HG03439 (cell line): ENCODE measurements around the gene KRTAP5-9.
"Not testable (repeated sequence)": the region's sequence is repeated elsewhere in the genome, so short reads cannot be mapped to it uniquely, and the experiment has no call there.

ENCODE experiments used
- ATAC-seq: cut with Tn5 transposase; IDR thresholded peaks from one replicate; pipeline ENCODE4 v1.9.1; 2021; ENCODE audit warnings: mild to moderate bottlenecking, moderate library complexity; ENCODE audit not compliant: unreplicated experiment

Gene KRTAP5-9, protein sequence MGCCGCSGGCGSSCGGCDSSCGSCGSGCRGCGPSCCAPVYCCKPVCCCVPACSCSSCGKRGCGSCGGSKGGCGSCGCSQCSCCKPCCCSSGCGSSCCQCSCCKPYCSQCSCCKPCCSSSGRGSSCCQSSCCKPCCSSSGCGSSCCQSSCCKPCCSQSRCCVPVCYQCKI

DNA sequence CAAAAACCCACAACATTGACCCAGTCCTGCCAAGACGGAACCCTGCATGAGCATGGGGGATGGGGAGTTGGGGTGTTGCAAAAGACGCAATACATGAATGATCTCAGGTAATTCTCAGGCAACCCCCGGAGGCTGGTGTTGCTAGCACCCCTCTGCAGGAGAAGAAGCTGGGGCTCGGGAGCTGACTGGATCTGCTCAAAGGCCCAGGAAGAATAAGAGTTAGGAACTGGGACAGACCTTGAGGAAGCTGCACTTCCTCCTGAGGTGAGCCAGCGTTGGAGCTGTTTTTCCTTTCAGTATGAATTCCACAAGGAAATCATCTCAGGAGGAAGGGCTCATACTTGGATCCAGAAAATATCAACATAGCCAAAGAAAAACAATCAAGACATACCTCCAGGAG is at the start of gene KRTAP5-9:
Gene KRTAP5-9 (plus strand): TSS at position 301 of the 400 bp plus-strand sequence. CDS start 238 bp downstream, outside the sequence.
- ATAC-seq = no peak

DNA sequence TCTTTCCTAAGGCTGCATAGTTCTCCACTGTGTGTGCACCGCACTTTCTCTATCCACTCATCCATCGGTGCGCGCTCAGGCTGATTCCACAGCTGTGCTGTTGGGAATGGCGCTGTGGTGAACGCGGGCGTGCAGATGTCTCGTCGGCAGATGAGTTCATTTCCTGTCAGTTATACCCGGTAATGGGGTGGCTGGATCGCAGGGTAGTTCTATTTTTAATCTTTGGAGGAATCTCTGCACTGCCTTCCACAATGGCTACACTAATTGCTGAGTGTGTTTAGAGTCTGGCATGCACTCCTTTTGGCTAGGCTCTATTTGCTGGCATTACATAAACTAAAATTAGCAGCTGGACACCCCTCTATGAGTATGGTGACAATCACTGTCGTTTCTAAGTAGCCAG is 49.1 kb upstream of the KRTAP5-9 start:
- no peak for ATAC-seq

DNA sequence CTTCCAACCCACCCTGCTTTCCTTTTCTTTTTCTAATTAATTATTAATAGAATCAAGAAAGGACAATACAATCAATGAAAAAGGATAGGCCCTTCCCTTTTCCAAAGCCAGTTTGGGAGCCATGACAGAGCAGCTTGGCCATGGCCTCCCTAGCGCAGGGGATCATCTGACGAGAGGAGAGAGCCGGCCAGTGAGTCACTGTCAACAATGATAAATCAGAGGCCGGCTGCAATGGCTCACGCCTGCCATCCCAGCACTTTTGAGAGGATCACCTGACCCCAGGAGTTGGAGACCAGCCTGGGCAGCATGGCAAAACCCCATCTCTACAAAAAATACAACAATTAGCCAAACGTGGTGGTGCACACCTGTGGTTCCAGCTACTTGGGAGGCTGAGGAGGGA is 48.7 kb upstream of the KRTAP5-9 start:
- no peak for ATAC-seq

DNA sequence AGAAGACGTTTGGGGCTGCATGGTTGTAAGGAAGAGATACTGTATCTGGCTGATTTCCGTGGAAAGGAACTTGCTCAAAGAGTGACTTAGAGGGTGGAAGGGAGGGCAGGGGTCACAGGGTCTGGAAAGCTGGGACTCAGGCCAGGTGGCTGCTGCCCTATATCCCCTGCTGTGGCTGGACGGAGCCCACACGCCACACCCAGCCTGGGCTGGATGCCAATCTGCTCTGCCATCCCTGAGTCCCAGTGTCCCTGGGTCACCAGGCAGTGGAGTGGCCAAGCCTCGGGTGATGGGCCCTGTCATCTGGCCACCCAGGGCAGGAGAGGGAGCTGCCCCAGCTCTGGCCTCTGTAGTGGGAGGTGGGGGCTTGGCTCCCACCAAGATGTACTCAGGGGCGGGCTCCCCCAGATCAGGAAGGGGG is 47.6 kb upstream of the KRTAP5-9 start:
- ATAC-seq = no peak

DNA sequence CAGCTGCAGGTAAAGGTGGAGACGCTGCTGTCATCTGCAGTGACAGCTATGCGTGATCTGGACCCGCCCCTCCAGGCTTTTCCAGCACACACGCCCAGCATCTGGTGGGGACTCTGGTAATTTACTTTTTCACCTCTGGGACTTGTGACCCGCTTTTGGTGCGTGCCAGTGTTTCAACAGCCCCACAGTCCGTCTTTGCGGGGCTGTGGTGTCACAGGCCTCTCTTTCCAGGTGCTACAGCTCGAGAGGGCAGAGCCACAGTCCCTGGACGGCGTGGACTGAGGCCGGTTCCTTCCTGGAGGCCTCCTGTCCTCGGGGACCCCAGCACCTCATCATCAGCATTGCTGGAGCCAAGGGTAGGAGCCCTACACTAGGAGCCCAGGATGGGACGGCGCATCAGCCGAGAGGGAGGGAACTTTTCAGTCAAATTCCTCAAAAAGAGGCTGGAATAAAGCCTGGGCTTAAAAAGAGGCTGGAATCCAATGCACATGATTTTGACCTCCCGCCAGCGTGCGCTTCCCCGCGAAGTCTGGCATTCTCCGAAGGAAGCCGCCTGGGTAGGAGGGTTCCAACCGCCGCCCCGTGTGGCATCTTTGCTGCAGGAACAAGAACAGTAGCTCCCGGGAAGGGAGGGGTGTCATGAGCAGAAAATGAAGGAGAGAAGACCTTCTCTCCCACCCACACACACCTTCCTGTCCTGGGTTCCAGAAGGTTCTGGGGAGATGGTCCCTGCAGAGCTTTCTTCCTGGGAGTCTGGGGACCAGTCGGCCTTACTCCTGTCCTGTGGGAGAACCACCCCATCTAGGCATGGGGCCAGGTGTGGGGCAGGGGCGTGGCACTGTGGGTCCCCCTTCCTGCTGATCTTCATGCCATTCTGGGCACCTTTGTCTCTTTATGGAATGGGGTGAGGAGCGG is 46.9 kb upstream of the KRTAP5-9 start:
- no peak for ATAC-seq

DNA sequence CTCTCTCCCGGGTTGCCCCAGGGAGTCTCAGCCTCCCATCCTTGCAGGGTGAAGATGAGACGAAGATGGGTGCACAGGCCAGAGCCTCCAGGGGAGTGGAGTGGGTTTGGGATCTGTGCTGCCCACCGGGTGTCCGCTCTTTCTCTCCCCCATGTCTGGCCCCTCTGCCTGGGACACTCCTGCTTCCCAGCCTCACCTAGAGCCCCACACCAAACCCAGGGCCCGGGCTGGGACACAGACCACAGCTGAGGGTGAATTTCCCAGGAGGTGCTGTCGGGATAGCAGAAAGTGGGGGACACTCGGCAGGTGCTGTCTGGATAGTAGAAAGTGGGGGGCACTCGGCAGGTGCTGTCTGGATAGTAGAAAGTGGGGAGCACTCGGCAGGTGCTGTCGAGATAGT is 46.2 kb upstream of the KRTAP5-9 start:
- ATAC-seq = no peak

DNA sequence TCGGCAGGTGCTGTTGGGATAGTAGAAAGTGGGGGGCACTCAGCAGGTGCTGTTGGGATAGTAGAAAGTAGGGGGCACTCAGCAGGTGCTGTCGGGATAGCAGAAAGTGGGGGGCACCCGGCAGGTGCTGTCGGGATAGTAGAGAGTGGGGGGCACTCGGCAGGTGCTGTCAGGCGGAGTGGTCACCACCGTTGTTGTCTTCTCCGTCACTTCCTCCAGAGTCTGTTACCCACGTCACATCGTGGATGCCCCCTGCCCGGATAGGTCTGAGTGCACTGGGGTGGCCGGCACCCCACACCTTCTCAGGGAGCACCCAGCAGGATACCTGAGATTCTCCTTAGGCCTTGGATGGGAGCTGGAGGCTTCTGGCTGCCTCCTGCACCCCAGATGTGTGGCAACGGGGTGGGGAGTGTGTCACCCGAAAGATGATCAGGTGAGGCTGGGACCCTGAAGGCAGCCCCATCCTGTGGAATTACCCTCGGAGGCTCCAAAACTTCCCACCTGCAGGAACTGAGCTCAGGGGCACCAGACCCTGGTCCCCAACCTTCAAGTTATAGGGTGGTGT is 45.3 kb upstream of the KRTAP5-9 start:
- ATAC-seq = no peak

DNA sequence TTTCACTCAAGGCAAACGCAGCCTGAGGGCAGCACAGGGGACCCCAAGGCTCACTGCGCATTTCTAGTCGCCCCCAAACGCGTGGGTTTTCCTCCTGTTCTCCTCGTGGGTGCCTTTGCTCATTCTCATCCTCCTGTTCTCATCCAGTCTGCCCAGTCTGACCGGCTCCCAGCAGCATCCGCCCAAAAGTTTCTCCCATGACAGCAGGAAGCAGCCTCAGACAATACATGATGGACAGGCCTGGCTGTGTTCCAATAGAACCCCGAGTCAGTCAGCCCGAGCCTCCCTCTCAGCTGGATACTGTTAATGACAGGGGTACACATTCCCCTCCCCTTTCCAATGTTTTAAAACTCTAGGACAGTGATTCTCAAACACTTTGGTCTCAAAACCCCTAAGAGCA is 43.7 kb upstream of the KRTAP5-9 start:
- no peak for ATAC-seq

DNA sequence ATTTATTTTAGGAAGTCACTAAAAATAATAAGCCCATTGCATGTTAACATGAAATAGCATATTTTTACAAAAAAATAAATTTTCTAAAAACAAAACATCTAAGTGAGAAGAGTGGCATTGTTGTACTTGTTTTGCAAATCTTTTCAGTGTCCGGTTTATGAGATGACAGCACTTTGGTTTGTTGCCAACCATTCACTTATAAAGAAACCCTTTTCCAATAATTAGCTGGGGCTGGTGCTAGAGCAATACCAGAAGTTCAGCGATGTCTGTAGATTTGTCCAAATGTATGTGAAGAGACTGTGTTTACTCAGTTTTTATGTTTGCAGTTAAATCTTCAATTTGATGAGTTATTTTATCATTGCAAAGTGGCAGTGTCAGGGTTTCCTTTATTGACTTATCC is 43.2 kb upstream of the KRTAP5-9 start:
- ATAC-seq = no peak

DNA sequence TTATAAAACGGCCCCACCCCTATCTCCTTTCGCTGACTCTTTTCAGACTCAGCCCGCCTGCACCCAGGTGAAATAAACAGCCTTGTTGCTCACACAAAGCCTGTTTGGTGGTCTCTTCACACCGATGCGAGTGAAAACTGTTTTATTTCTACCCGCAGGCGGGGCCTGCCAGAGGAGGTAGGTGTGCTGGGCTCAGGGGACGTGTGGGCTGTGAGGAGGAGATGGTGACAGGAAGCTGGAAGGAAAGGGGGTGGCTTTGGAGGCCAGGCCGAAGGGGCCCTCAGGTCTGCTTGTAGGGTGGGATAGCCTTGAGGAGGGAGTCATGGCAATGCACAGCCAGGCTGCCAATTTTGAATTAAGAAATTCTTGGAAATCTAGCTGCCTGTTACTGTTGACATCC is 42.4 kb upstream of the KRTAP5-9 start:
- no peak for ATAC-seq

DNA sequence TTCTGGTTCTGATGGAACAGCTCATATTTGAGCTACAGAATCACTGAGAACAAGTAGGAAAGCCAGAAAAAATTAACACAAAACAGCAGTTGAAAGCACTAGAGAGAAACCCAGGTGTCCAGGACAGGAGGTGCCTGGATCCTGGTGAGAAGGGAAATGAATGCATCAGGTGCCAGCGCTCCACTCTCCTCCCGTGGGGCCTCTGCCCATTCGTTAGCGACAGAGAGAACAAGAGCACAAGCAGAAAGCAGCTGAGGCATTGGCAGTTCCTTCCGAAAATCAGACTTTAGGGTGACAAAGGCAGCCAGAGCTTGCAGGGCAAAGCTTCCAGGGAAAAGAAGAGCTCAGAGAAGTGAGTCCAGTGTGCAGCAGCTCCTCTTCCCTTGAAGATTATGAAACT is 41.1 kb upstream of the KRTAP5-9 start:
- no peak for ATAC-seq

DNA sequence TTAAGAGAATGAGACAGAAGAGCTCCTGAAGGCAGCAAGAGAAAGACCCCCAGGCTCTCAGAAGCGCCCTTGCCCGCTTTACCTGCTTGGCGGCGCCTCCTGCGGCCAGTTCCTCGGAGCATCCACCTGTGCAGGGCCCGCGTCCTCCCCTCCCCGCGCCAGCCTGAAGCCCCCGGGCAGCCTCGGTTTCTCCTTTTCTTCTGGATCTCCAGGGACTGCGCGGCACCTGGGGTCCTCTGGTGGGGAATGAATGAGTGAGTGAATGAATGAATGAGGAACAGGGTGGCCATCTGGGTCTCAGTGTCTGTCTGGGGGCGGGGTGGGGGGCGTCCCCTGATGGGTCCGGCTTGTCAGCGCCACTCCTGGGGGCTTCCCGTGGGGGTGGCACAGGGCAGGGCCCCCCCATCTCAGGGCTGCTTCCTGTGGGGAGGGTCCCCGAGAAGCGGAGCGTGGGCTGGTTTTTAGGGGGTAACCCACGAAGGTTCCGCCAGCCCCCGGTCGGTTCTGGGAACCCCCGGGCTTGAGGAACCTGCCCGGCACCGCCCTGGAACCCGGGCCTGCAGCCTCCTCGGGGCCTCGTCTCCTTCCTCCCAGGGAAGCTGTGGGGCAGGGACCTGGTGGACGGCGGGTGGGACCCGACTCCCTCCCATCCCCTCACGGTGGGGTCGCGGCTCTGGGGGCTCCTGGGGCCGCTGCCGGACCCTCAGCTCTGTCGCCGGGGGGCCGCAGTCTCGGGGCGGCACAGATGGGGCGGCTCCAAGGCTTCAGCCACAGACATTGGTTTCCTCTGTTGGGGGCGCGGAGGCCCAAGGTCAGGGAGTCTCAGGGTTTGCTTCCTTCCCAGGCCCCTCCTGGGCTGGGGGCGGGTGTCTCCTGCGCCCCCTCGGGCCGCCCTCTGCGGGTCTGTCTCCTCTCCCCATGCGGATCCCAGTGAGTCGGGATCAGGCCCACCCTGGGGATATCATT is 29.4 kb upstream of the KRTAP5-9 start:
- ATAC-seq = no peak

DNA sequence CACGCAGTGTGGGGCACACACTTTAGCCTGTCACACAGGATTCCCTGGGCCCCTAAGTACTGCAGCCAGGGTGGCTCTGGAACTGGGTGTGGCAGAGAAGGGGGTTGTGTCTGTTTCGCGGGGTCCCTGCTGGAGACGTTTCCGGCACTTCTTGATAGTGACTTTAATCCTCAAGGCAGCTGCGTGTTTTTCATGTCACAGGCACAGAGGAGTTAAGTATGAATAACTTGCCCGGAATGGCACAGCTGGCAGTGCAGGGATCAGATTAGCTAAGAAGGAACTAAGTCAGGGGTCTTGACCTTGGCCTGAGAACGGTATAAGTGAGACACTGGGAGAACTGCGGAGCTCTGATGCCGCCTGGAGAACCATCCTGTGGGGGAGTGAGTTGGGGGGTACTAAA is 28.7 kb upstream of the KRTAP5-9 start:
- ATAC-seq = no peak

DNA sequence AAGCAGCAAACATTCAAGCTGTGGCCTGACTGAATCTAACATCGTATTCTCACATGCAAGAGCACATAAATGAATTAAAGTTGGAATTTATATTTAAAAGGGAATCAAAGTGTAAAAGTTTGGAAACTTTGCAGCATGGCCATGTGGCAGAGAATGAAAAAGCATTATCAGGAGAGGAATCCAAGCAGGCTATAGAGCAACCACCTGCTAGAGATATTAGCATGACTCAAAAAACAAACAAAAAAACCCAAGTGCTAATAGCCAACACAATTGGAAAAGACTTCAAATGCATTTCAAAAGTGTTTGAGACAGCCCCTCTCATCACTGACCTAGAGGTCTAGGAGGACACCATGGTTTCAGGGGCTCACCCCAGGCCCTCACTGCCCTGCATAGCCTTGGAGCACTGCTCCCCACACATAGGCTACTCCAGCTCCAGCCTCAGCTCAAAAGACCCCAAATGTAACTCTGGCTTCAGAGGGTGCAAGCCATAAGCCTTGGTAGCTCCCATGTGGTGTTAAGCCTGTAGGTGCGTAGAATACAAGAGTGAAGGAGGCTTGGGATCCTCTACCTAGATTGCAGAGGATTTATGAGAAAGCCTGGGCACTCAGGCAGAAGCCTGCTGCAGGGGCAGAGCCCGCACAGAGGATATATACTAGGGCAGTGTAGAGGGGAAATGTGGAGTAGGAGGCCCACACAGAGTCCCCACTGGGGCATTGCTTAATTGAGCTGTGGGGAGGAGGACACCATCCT is 22.9 kb upstream of the KRTAP5-9 start:
- ATAC-seq = no peak

DNA sequence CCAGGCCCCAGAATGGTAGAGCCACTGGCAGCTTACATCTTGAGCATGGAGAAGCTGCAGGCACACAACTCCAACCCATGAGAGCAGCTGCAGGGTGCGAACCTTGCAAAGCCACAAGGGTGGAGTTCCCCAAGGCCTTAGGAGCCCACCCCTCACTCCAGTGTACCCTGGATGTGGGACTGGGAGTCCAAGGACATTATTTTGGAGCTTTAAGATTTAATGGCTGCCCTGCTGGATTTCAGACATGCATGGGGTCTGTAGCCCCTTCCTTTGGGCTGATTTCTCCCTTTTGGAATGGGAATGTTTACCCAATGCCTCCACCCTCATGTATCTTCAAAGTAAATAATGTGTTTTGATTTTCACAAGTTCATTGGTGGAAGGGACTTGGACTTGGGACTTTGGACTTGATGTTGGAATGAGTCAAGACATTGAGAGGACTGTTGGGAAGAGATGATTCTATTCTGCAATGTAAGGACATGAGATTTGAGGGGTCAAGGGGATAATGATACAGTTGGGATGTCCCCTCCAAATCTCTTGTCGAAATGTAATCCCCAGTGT is 22.2 kb upstream of the KRTAP5-9 start:
- ATAC-seq = no peak

DNA sequence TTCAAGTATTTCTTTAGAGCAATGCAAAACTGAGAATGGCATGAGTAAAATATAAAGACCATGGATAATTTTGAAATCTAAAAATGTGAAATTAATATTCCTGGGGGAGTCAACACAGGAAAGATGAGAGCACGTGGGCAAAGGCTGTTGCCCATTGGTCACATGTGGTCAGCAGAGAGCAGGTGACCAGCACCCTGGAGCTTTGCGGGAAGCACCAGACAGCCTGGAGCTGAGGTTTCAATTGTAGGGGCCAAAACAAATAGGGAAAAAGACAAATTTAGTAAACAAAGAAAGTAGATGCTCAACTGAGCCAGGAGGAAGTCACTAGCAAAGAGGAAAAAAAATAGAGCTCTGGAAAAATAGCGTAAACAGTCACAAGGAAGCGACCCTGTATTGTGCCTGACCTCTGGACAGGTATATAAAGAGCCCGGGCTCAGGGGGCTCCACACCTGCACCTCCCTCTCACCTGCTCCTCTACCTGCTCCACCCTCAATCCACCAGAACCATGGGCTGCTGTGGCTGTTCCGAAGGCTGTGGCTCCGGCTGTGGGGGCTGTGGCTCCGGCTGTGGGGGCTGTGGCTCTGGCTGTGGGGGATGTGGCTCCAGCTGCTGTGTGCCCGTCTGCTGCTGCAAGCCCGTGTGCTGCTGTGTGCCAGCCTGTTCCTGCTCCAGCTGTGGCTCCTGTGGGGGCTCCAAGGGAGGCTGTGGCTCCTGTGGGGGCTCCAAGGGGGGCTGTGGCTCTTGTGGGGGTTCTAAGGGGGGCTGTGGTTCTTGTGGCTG is 21.2 kb upstream of the KRTAP5-9 start, which contains the start of gene KRTAP5-7:
Gene KRTAP5-7 (plus strand): TSS at position 472 of the 780 bp plus-strand sequence. CDS start 34 bp downstream, at position 506.
- not testable (repeated sequence) for ATAC-seq

DNA sequence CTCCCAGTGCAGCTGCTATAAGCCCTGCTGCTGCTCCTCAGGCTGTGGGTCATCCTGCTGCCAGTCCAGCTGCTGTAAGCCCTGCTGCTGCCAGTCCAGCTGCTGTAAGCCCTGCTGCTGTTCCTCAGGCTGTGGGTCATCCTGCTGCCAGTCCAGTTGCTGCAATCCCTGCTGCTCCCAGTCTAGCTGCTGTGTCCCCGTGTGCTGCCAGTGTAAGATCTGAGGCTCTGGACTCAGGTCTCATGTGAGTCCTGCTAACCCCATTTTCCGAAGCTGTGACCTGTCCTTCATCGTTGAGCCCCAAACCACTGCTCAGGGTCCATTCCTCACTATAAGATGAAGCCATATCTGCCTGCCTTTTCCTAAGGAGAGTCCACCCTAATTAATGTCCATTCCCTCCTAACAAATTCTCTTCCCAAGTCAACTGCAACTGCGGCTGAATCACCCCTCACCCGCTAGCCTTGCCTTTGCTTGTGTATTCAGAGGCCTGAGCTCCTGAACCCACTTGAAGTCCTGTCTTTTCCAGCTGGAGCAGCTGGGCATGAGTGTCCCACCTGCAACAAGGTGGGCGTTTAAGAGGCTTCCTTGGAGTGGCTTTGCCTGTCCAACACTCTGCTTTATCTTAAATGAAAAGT is 20.5 kb upstream of the KRTAP5-9 start:
- no peak for ATAC-seq

DNA sequence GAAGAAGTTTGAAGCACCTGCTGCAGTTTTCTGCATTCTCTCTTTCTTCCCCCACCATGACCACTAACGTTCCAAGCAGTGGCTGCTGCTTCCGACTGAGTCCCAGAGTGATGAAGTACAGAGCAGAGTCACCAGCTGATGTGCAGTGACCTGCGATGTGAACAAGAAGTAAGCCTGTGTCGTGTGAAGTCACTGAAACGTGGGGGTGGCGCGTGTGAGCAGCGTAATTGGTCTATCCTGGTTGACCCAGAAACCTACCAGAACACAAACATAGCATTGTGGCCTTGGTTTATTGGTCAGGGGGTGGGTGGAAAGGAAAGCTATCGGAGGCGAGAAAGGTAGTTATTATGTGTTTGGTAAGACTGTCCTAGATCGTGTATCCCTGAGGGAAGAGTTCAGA is 17.6 kb upstream of the KRTAP5-9 start:
- ATAC-seq = no peak
